Germinal center (tissue), 1 donor: ENCODE measurements around the gene TRIM2.
A peak's percentile ranks its signal among the peaks of the same experiment; 100 is the strongest.

Experiments used
- DNase-seq: peaks from one replicate; pipeline ENCODE4 v3.0.0; 2012; ENCODE audit warnings: mixed read lengths, low spot score

Gene TRIM2

GRCh38 chr4:153222707-153223426 lies 18.6 kb downstream of the TRIM2 start:
- peak; percentile 55 for DNase-seq

GRCh38 chr4:153223427-153223801 lies 19.2 kb downstream of the TRIM2 start:
- DNase-seq: no peak

- no peak for DNase-seq
These were observed 19.7 kb downstream of the TRIM2 start for GRCh38 chr4:153223930-153224329.

- no peak for DNase-seq
These were observed 20.2 kb downstream of the TRIM2 start for GRCh38 chr4:153224474-153224873.

GRCh38 chr4:153227469-153228075 lies 23.3 kb downstream of the TRIM2 start:
- no peak for DNase-seq

- DNase-seq: no peak
These were observed 24.4 kb downstream of the TRIM2 start for GRCh38 chr4:153228512-153229140.

GRCh38 chr4:153229545-153229944 lies 25.3 kb downstream of the TRIM2 start:
- DNase-seq: no peak

- DNase-seq: no peak
These were observed 28.5 kb downstream of the TRIM2 start for GRCh38 chr4:153232768-153233167.

GRCh38 chr4:153233761-153234371 lies 29.6 kb downstream of the TRIM2 start:
- DNase-seq: no peak

- DNase-seq: no peak
These were observed 30.6 kb downstream of the TRIM2 start for GRCh38 chr4:153234885-153235284.

- no peak for DNase-seq
These were observed 34.1 kb downstream of the TRIM2 start for GRCh38 chr4:153238135-153238919.

GRCh38 chr4:153239409-153239808 lies 35.2 kb downstream of the TRIM2 start:
- DNase-seq: no peak

- DNase-seq: no peak
These were observed 37.1 kb downstream of the TRIM2 start for GRCh38 chr4:153241295-153241694.

GRCh38 chr4:153241970-153242838 lies 38.0 kb downstream of the TRIM2 start:
- no peak for DNase-seq

- no peak for DNase-seq
These were observed 38.6 kb downstream of the TRIM2 start for GRCh38 chr4:153242839-153243324.

- DNase-seq: no peak
These were observed 39.2 kb downstream of the TRIM2 start for GRCh38 chr4:153243468-153243867.

- no peak for DNase-seq
These were observed 40.7 kb downstream of the TRIM2 start for GRCh38 chr4:153244969-153245368.

GRCh38 chr4:153245775-153246174 lies 41.5 kb downstream of the TRIM2 start:
- no peak for DNase-seq

- no peak for DNase-seq
These were observed 42.3 kb downstream of the TRIM2 start for GRCh38 chr4:153246446-153247115.

GRCh38 chr4:153247116-153247490 lies 42.9 kb downstream of the TRIM2 start:
- no peak for DNase-seq
